Upper lobe of left lung (tissue), 6 donors: ENCODE measurements around the gene SLC25A52. TPM values are rescaled to one million over a fixed set of nuclear protein-coding genes. Genes with fewer than 3 reads are reported as not detected.

ENCODE experiments used
- ATAC-seq, 2 donors: fragments of 200-7000 bp; cut with Tn5 transposase; one replicate each; pipeline ENCODE4 v1.9.1; 2022; ENCODE audit warnings: mild to moderate bottlenecking in 2 of 2, moderate library complexity in 2 of 2; ENCODE audit not compliant: low FRiP score in 2 of 2
- DNase-seq, 2 donors: peaks; one replicate each; pipeline ENCODE4 v3.0.0-alpha.2; 2019 to 2020
- H3K27ac ChIP-seq, 4 donors: fragments of 200-600 bp; sonication (generic); one replicate each; pipeline ENCODE4 v1.5.1; 2016 to 2019
- H3K27me3 ChIP-seq, 4 donors: fragments of 200-600 bp; sonication (generic); one replicate each; pipeline ENCODE4 v1.5.1; 2017 to 2019
- H3K36me3 ChIP-seq, 4 donors: fragments of 200-600 bp; sonication (generic); one replicate each; pipeline ENCODE4 v1.5.1; 2016 to 2019
- H3K4me1 ChIP-seq, 4 donors: fragments of 200-600 bp; sonication (generic); one replicate each; pipeline ENCODE4 v1.5.1; 2018 to 2019
- H3K4me3 ChIP-seq, 4 donors: fragments of 200-600 bp; sonication (generic); one replicate each; pipeline ENCODE4 v1.5.1; 2017 to 2019; ENCODE audit warnings: mild to moderate bottlenecking in 2 of 4, moderate library complexity in 1 of 4
- H3K9me3 ChIP-seq, 4 donors: fragments of 200-600 bp; sonication (generic); one replicate each; pipeline ENCODE4 v1.5.1; 2018 to 2019
- EP300 ChIP-seq, 4 donors: sonication (generic); formaldehyde crosslinking; IDR thresholded peaks; one replicate each; pipeline ENCODE4 v1.5.1; 2017; ENCODE audit warnings: antibody characterized with exemption in 4 of 4, control low read depth in 2 of 4
- POLR2A ChIP-seq, 4 donors: fragments of 450-650 bp; IDR thresholded peaks; one replicate each; pipeline ENCODE4 v1.5.1; 2016 to 2017; ENCODE audit warnings: antibody characterized with exemption in 4 of 4, mild to moderate bottlenecking in 2 of 4
- POLR2AphosphoS5 ChIP-seq, 2 donors: sonication (generic); formaldehyde crosslinking; IDR thresholded peaks; one replicate each; pipeline ENCODE4 v1.5.1; 2017; ENCODE audit warnings: antibody characterized with exemption in 2 of 2
- WGBS, 2 donors: methylation state at CpG; one replicate each; pipeline ENCODE4 v1.1.5; 2017 to 2018; 5-methylcytosine and 5-hydroxymethylcytosine counted together
- total RNA-seq, 6 donors: library from RNA; depleted of rRNA in 4 of 6; stranded (reverse); fragments of >200 nt in 4 of 6; gene quantifications; one replicate each; pipeline versions ENCODE4 v1.1.0 to v1.2.1, GENCODE V29; 2016 to 2021
- TF ChIP-seq, protein P1 (sequence below), 6 experiments: fragments of 450-650 bp in 4 of 6; fragments of 200-600 bp in 2 of 6; sonication (generic) in 2 of 6; IDR thresholded peaks; one replicate each; pipeline ENCODE4 v1.5.1; 2016 to 2019; ENCODE audit warnings: antibody characterized with exemption in 6 of 6
- donor health status: DM: no; HTN: no; CAD: no; lungs with moderate emphysema.
- donor health status: DM: no; HTN: yes; CAD: no; lungs with severe emphysema.

Gene SLC25A52
- total RNA-seq, 6 donors from 2014 or later, result not detected

DNA sequence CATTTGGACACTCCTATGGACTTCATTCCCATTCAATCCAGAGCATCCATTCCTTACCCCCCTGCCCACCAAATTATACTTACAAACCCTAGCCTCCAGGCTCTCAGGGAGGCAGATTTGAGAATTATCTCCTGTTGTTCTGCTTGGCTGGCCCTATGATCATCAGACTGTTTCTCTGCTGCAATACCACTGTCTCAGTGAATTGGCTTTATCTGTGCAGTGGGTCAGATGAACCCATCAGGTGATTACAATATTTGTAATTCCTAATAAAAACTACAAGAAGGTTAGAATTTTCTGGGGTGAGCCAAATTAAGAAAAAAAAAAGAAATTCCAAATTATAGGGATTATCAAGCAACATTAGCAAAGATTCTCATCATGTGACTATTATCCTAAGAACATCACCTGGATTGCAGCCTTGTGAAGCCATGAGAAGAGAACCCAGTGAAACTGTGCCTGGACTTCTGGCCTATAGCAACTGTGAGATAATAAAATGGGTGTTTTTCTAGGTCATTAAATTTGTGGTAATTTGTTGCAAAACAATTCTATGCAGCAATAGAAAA lies 17.8 kb upstream of the SLC25A52 start:
- Histone ChIP-seq H3K27ac (no peak overlapping the region), H3K9me3 (peaks cover 0 to 22% (median 14%) of the 10 kb centered on the region in 4 donors), H3K27me3 (no peaks in the 10 kb centered on the region), H3K4me3 (no peak overlapping the region), H3K4me1 (no peaks in the 10 kb centered on the region), H3K36me3 (no peaks in the 10 kb centered on the region)
- TF ChIP-seq POLR2A (IDR thresholded peaks at IDR 0.05) (no peak), EP300 (IDR thresholded peaks at IDR 0.05) (no peak), POLR2AphosphoS5 (IDR thresholded peaks at IDR 0.05) (no peak)
- TF ChIP-seq, protein P1, sequence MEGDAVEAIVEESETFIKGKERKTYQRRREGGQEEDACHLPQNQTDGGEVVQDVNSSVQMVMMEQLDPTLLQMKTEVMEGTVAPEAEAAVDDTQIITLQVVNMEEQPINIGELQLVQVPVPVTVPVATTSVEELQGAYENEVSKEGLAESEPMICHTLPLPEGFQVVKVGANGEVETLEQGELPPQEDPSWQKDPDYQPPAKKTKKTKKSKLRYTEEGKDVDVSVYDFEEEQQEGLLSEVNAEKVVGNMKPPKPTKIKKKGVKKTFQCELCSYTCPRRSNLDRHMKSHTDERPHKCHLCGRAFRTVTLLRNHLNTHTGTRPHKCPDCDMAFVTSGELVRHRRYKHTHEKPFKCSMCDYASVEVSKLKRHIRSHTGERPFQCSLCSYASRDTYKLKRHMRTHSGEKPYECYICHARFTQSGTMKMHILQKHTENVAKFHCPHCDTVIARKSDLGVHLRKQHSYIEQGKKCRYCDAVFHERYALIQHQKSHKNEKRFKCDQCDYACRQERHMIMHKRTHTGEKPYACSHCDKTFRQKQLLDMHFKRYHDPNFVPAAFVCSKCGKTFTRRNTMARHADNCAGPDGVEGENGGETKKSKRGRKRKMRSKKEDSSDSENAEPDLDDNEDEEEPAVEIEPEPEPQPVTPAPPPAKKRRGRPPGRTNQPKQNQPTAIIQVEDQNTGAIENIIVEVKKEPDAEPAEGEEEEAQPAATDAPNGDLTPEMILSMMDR (IDR thresholded peaks at IDR 0.05), result no peak
- ATAC-seq, result no peak
- no peak for DNase-seq

DNA sequence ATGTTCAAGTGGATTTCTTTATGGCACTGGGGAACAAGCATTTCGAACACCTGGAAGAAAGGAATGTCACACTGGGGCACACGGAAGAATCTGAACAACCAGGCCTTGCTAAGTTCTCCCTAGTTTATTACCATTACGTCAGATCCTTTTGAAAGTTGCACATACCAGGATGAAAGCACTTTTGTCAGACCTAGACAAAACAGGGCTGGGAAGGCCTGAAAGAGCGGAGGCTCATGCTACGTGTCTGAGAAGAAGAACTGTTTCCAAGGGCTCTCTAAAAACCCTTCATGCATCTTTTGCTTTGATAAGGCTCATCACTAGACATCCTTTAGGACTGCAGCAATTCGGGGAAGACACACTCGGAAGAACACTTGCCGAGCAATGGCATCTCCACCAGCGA lies 15.4 kb upstream of the SLC25A52 start:
- no peaks in the 10 kb centered on the region for H3K27me3 ChIP-seq
- no peak overlapping the region for H3K4me3 ChIP-seq
- ATAC-seq, result no peak
- H3K36me3 ChIP-seq, result no peaks in the 10 kb centered on the region
- 86 to 88% methylated on average over 9 of the region's 9 CpGs for WGBS, 2 donors
- DNase-seq, result no peak
- H3K4me1 ChIP-seq, result no peaks in the 10 kb centered on the region
- TF ChIP-seq, protein P1 (IDR thresholded peaks at IDR 0.05), result no peak
- TF ChIP-seq POLR2A (IDR thresholded peaks at IDR 0.05) (no peak), POLR2AphosphoS5 (IDR thresholded peaks at IDR 0.05) (no peak), EP300 (IDR thresholded peaks at IDR 0.05) (no peak)
- peaks cover 0 to 22% (median 14%) of the 10 kb centered on the region in 4 donors for H3K9me3 ChIP-seq
- H3K27ac ChIP-seq, result no peak overlapping the region

DNA sequence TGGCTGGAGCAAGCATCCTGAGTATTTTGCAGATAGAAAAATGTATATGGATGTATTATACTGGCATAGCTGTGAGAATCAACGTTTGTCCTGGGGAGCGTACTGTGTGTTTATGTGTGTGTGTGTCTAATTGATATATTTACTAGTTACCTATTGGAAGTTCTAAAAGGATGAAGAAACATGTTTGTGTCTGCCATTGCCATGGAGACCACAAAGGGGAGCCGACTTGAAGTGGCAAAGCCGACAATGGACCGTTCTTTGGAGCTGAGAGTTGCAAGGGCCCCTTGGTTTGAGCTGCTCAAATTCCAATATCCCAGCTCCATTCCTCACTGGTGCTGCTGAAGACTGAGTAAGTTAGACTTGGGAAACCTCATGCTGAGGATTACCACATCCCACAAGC lies 14.3 kb upstream of the SLC25A52 start:
- Histone ChIP-seq H3K27me3 (no peaks in the 10 kb centered on the region), H3K36me3 (no peaks in the 10 kb centered on the region)
- 85 to 90% methylated on average over 5 of the region's 5 CpGs for WGBS, 2 donors

DNA sequence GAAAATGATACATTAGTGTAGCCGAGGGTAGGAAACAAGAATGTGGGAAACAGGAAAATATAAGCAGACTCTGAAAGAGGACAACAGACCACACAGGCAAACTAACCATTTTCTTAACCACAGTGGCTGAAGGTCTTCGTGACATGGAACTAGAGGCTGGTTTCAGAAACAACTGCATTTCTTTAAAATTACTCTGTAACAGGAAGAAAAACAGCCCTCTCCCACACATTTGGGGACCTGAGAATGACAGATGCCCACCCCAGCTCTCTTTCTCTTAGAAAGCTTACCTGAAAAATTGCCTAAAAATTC lies 13.8 kb upstream of the SLC25A52 start:
- no peak overlapping the region for H3K27ac ChIP-seq
- H3K36me3 ChIP-seq, result no peaks in the 10 kb centered on the region
- no peak for ATAC-seq
- no peak overlapping the region for H3K4me3 ChIP-seq
- no peaks in the 10 kb centered on the region for H3K27me3 ChIP-seq
- DNase-seq, result no peak
- peaks cover 0 to 19% (median 13%) of the 10 kb centered on the region in 4 donors for H3K9me3 ChIP-seq
- TF ChIP-seq POLR2AphosphoS5 (IDR thresholded peaks at IDR 0.05) (no peak), POLR2A (IDR thresholded peaks at IDR 0.05) (no peak), EP300 (IDR thresholded peaks at IDR 0.05) (no peak)
- TF ChIP-seq, protein P1 (IDR thresholded peaks at IDR 0.05), result no peak
- H3K4me1 ChIP-seq, result no peaks in the 10 kb centered on the region
- 71 to 82% methylated on average over 2 of the region's 2 CpGs for WGBS, 2 donors

More for the DNA sequence above, 14.3 kb upstream of the SLC25A52 start:
- H3K4me3 ChIP-seq, result no peak overlapping the region
- no peak overlapping the region for H3K27ac ChIP-seq
- ATAC-seq (no peak), DNase-seq (no peak)
- TF ChIP-seq, protein P1 (IDR thresholded peaks at IDR 0.05), result no peak
- TF ChIP-seq EP300 (IDR thresholded peaks at IDR 0.05) (no peak), POLR2AphosphoS5 (IDR thresholded peaks at IDR 0.05) (no peak), POLR2A (IDR thresholded peaks at IDR 0.05) (no peak)
- H3K9me3 ChIP-seq, result peaks cover 0 to 22% (median 14%) of the 10 kb centered on the region in 4 donors
- no peaks in the 10 kb centered on the region for H3K4me1 ChIP-seq

DNA sequence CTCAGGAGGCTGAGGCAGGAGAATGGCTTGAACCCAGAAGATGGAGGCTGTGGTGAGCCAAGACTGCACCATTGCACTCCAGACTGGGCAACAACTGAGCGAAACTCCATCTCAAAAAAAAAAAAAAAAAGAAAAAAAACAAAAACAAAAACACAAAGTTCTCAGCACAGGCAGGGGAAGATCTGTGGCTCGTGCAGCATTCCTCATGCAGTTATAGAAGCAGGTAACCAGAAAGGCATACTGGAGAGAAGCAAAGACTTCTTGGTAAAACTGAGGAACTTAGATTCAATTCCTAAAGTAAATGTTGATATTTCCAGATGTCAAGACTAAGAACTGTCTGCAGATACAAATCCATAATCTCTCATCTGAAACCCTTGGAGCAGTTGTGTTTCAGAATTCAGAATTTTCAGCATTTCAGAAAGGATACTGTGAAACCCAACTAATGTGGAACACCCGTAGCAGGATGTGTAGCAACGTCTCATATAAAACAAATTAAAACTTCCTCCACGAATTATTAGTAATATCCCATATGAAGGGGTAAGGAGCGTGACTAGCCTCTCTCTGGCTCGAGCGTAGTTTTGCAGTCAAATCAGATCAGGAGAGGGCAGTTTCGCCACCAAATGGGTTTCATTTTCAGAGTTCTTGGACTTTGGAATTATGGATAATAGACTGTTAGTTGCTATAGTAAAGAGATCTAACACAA lies 13.2 kb upstream of the SLC25A52 start:
- Histone ChIP-seq H3K9me3 (peaks cover 0 to 14% (median 10%) of the 10 kb centered on the region in 4 donors), H3K4me3 (no peak overlapping the region), H3K27ac (no peak overlapping the region), H3K4me1 (no peaks in the 10 kb centered on the region), H3K36me3 (no peaks in the 10 kb centered on the region), H3K27me3 (no peaks in the 10 kb centered on the region)
- DNase-seq (no peak), ATAC-seq (no peak)
- no peak for TF ChIP-seq EP300 (IDR thresholded peaks at IDR 0.05)
- TF ChIP-seq POLR2A (IDR thresholded peaks at IDR 0.05), result no peak
- TF ChIP-seq, protein P1 (IDR thresholded peaks at IDR 0.05), result no peak
- no peak for TF ChIP-seq POLR2AphosphoS5 (IDR thresholded peaks at IDR 0.05)
- 87 to 88% methylated on average over 9 of the region's 9 CpGs for WGBS, 2 donors
